GM12878 (cell line): ENCODE results near the gene AGBL1. TPM values are rescaled to one million over a fixed set of nuclear protein-coding genes. Genes with fewer than 3 reads are reported as not detected.

ENCODE experiments used
- ATAC-seq: fragments of 200-7000 bp; cut with Tn5 transposase; 3 replicates; pipeline ENCODE4 v1.9.1; 2020; ENCODE audit warnings: mild to moderate bottlenecking, moderate library complexity
- Bru-seq: library from RNA; stranded (reverse); fragments of 400-500 nt; gene quantifications from one replicate; lab custom pipeline; 2021; lab: Mats Ljungman, UMichigan
- BruChase-seq, 2 experiments: library from RNA; stranded (reverse); fragments of 400-500 nt; gene quantifications; one replicate each; lab custom pipeline; 2021; lab: Mats Ljungman, UMichigan
- BruUV-seq: library from RNA; stranded (reverse); fragments of 400-500 nt; replicated peaks from 2 replicates; lab custom pipeline; 2021; lab: Mats Ljungman, UMichigan
- CTCF ChIA-PET: fragments of 300-600 bp; sonication (Branson Sonifier 250); formaldehyde crosslinking; extraction: SDS; loops from one replicate; lab custom pipeline; 2021; ENCODE audit warnings: inconsistent platforms; lab: Yijun Ruan, JAX
- POLR2A ChIA-PET: fragments of 350-600 bp; formaldehyde crosslinking; extraction: SDS; loops from one replicate; lab custom pipeline; 2021; ENCODE audit warnings: inconsistent platforms; lab: Charles Lee
- RAD21 ChIA-PET: fragments of 300-600 bp; sonication (Branson Sonifier 250); formaldehyde crosslinking; loops from one replicate; lab custom pipeline; 2023; ENCODE audit warnings: antibody characterized with exemption; ENCODE audit not compliant: unreplicated experiment; lab: Charles Lee
- SMC1A ChIA-PET: fragments of 300-600 bp; sonication (Branson Sonifier 250); formaldehyde crosslinking; loops from one replicate; lab custom pipeline; 2023; ENCODE audit not compliant: unreplicated experiment, uncharacterized antibody; lab: Charles Lee
- DNase-seq: peaks from one replicate; pipeline ENCODE4 v3.0.0-alpha.2; 2011; ENCODE audit warnings: low read depth, low spot score
- FAIRE-seq: peaks from 3 replicates; lab custom pipeline; 2011; peaks lifted over from hg19 to GRCh38; lab: Jason Lieb, UNC
- H2AFZ ChIP-seq: 2 replicates; pipeline ENCODE4 v1.6.0; 2011; ENCODE audit warnings: low read depth, low read length, control low read depth; ENCODE audit not compliant: control insufficient read depth
- H3K27ac ChIP-seq: 2 replicates; pipeline ENCODE4 v1.5.1; 2011; ENCODE audit warnings: control low read depth; ENCODE audit not compliant: control insufficient read depth, insufficient read depth
- H3K27me3 ChIP-seq, 2 experiments: replicated peaks in 1 of 2; 2 replicates each; pipeline versions ENCODE4 v1.6.0 to v1.6.1; 2011; ENCODE audit warnings: low read length in 1 of 2; ENCODE audit not compliant: control insufficient read depth in 2 of 2, insufficient read depth in 2 of 2
- H3K36me3 ChIP-seq, 2 experiments: 2 replicates each; pipeline ENCODE4 v1.5.1; 2011; ENCODE audit warnings: low read length in 1 of 2; ENCODE audit not compliant: control insufficient read depth in 2 of 2, insufficient read depth in 2 of 2
- H3K4me1 ChIP-seq: 2 replicates; pipeline ENCODE4 v1.6.1; 2011; ENCODE audit warnings: mild to moderate bottlenecking, low read length, moderate library complexity, mixed read lengths; ENCODE audit not compliant: control insufficient read depth, insufficient read depth
- H3K4me2 ChIP-seq: 2 replicates; pipeline ENCODE4 v1.6.0; 2011; ENCODE audit warnings: control low read depth; ENCODE audit not compliant: control insufficient read depth, insufficient read depth
- H3K4me3 ChIP-seq: fragments of 200-600 bp; sonication (generic); 2 replicates; pipeline ENCODE4 v1.5.1; 2016
- H3K79me2 ChIP-seq: 2 replicates; pipeline ENCODE4 v1.6.0; 2011; ENCODE audit warnings: low read length; ENCODE audit not compliant: control insufficient read depth, insufficient read depth
- H3K9ac ChIP-seq: 2 replicates; pipeline ENCODE4 v1.8.0; 2011; ENCODE audit warnings: low read length, control low read depth, mixed read lengths; ENCODE audit not compliant: control insufficient read depth, insufficient read depth
- H3K9me3 ChIP-seq: replicated peaks from 3 replicates; pipeline ENCODE4 v1.5.1; 2011; ENCODE audit warnings: mild to moderate bottlenecking, low read length; ENCODE audit not compliant: control insufficient read depth, insufficient read depth
- H4K20me1 ChIP-seq: 2 replicates; pipeline ENCODE4 v1.6.0; 2011; ENCODE audit not compliant: control insufficient read depth, insufficient read depth
- BRCA1 ChIP-seq: IDR thresholded peaks from 2 replicates; pipeline ENCODE4 v1.6.1; 2011; ENCODE audit warnings: low read depth, low read length, improper control_type of control experiment
- WGBS: methylation state at CpG from one replicate; pipeline ENCODE4 v1.1.6; 2016; ENCODE audit warnings: low lambda C conversion rate; ENCODE audit not compliant: insufficient replicate concordance, insufficient coverage; ENCODE audit errors: missing lambda C conversion rate; 5-methylcytosine and 5-hydroxymethylcytosine counted together
- in situ Hi-C: fragments of 300-500 bp; cut with MboI; formaldehyde crosslinking; loops from 9 replicates; pipeline ENCODE4 v1.14.3; 2018; ENCODE audit warnings: mixed read lengths
- intact Hi-C: fragments of 100-400 bp; cut with micrococcal nuclease; formaldehyde crosslinking; loops from one replicate; pipeline ENCODE4 v1.14.2; 2022; ENCODE audit not compliant: unreplicated experiment
- long read RNA-seq, 2 experiments: library from polyadenylated mRNA; unstranded; transcript quantifications; one replicate each; pipeline ENCODE4 v2.0.0, GENCODE V29; 2019 to 2020
- polyA minus RNA-seq, 3 experiments: library from RNA; depleted of rRNA, polyadenylated mRNA; stranded (reverse); fragments of >200 nt; gene quantifications; 2 replicates each; pipeline ENCODE4 v1.2.3, GENCODE V29; 2011
- polyA plus RNA-seq, 11 experiments: library from polyadenylated mRNA; depleted of rRNA in 4 of 11; unstranded in 6 of 11; stranded (reverse) in 5 of 11; fragments of >200 nt; fragmentation: Nextera tagmentation in 4 of 11; fragmentation: Illumina TruSeq in 1 of 11; extraction: Ambion mirVana in 4 of 11; extraction: Trizol in 1 of 11; gene quantifications; 1 replicate in 1 of 11; 2 replicates in 10 of 11; pipeline versions ENCODE4 v1.2.1 to v1.2.3, GENCODE V29; 2011 to 2016; ENCODE audit warnings: inconsistent platforms in 2 of 11, missing spikeins in 2 of 11, low read depth in 1 of 11
- total RNA-seq, 4 experiments: library from RNA; depleted of rRNA in 3 of 4; stranded (reverse); fragments of >200 nt in 3 of 4; fragmentation: Illumina TruSeq in 1 of 4; extraction: Trizol in 1 of 4; gene quantifications; 2 replicates each; pipeline versions ENCODE4 v1.2.1 to v1.2.3, GENCODE V29; 2013 to 2021
- TF ChIP-seq, protein P1 (sequence below): fragments of 450-650 bp; conservative IDR thresholded peaks from 2 replicates; pipeline ENCODE4 v1.6.1; 2017; ENCODE audit warnings: mild to moderate bottlenecking, moderate library complexity

AGBL1 gene
- total RNA-seq (2013; cell fraction: nucleolus; rRNA removed), result not detected in 2 replicates
- not detected in 2 replicates for total RNA-seq (2014; rRNA removed)
- total RNA-seq (2014; rRNA removed; fragmentation: Illumina TruSeq; extraction: Trizol), result not detected in 2 replicates
- total RNA-seq (2021), result not detected in 2 replicates
- polyA plus RNA-seq (2011; ENCODE audit: low read depth), result not detected
- not detected in 2 replicates for polyA plus RNA-seq (2011; rRNA removed)
- not detected in 2 replicates for polyA plus RNA-seq (2011; cell fraction: cytosol; rRNA removed)
- not detected in 2 replicates for polyA plus RNA-seq (2011; cell fraction: nucleus; rRNA removed)
- not detected in 2 replicates for polyA plus RNA-seq (2012)
- not detected in 2 replicates for polyA plus RNA-seq (2014; fragmentation: Illumina TruSeq; extraction: Trizol)
- not detected for polyA plus RNA-seq (2014; fragmentation: Nextera tagmentation; extraction: Ambion mirVana)
- polyA plus RNA-seq (2014; rRNA removed), result not detected in 2 replicates
- polyA plus RNA-seq (2016; fragmentation: Nextera tagmentation; extraction: Ambion mirVana), result not detected
- polyA minus RNA-seq (2011; rRNA and poly(A)+ RNA removed), result not detected in 2 replicates
- polyA minus RNA-seq (2011; cell fraction: cytosol; rRNA and poly(A)+ RNA removed), result not detected in 2 replicates
- polyA minus RNA-seq (2011; cell fraction: nucleus; rRNA and poly(A)+ RNA removed), result under 0.01 TPM in 1 of 2 replicates, not detected in the other
- Bru-seq, nascent RNA, result percentile 4 among the genes with signal in this experiment
- percentile 5 among the genes with signal in this experiment for BruChase-seq, experiment 1, labeled RNA remaining after a 6-hour chase
- BruChase-seq, experiment 2, labeled RNA remaining after a 2-hour chase, result percentile 10 among the genes with signal in this experiment
- long read RNA-seq, experiment 1, result 0 reads
- long read RNA-seq, experiment 2, partial matches to known transcripts, result 0 of 2 reads
- long read RNA-seq, experiment 2, other reads (novel, unspliced or antisense), result 2 of 2 reads

DNA sequence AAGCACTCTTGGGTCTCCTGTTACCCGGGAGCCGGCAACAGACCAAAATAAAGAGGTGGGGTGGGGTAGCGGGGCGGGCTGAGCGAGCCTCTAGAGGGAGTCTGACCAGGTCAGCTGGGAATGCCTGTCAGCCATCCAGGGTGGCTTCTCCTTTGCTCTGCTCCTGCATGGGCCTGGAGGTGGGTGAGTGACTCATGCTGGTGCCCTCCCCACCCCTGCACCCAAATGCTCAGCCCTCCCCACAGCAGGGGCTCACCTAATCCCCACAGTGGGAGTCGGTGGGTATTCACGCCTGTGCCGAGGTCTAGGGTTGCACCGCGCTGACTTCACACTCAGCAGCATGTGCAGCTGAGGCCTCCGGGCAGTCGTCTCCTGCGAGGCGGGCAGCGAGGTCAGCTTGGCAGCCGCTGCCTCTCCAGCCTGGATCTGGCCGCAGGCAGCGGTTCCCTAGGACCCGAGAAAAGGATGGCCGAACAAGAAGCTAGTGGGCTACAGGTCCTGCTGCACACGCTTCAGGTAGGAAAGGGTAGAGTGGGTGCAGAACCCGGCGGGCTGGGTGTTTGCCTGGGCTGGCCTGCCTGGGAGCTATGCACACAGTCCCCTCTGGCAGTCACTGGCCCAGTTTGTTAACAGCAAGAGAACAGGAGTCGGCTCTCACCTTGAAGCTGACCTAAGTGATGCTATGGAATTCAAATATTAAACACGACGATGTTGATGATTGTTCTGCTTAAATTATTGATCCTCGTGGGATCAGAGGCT, at the start of gene AGBL1:
Gene AGBL1 (plus strand): TSS at position 364 of the 759 bp plus-strand sequence.
- ChIA-PET RAD21 (no interaction called here), POLR2A (no interaction called here), SMC1A (no interaction called here), CTCF (no interaction called here)
- WGBS, result 37% methylated on average over 27 of the region's 27 CpGs
- in situ Hi-C loops (no loop called here), intact Hi-C loops (no loop called here)
- H3K36me3 ChIP-seq, result no peaks in the 10 kb centered on the region
- H3K4me1 ChIP-seq, result no peaks in the 10 kb centered on the region
- H3K27ac ChIP-seq, result no peak within 1 kb of the TSS
- H3K9me3 ChIP-seq, result no peaks in the 10 kb centered on the region
- no peak for FAIRE-seq
- no peak within 1 kb of the TSS for H3K4me2 ChIP-seq
- no peak within 1 kb of the TSS for H3K9ac ChIP-seq
- no peak for DNase-seq
- H3K27me3 ChIP-seq, result no peaks in the 10 kb centered on the region; a peak in 2 of 4 replicates
- TF ChIP-seq, protein P1, sequence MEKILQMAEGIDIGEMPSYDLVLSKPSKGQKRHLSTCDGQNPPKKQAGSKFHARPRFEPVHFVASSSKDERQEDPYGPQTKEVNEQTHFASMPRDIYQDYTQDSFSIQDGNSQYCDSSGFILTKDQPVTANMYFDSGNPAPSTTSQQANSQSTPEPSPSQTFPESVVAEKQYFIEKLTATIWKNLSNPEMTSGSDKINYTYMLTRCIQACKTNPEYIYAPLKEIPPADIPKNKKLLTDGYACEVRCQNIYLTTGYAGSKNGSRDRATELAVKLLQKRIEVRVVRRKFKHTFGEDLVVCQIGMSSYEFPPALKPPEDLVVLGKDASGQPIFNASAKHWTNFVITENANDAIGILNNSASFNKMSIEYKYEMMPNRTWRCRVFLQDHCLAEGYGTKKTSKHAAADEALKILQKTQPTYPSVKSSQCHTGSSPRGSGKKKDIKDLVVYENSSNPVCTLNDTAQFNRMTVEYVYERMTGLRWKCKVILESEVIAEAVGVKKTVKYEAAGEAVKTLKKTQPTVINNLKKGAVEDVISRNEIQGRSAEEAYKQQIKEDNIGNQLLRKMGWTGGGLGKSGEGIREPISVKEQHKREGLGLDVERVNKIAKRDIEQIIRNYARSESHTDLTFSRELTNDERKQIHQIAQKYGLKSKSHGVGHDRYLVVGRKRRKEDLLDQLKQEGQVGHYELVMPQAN, result no peak
- no peak for TF ChIP-seq BRCA1
- no peak for ATAC-seq
- BruUV-seq, result no TSS peak
- no peak within 1 kb of the TSS for H2AFZ ChIP-seq
- H4K20me1 ChIP-seq, result no peaks in the 10 kb centered on the region; the same call in 1 of the 2 replicates
- H3K79me2 ChIP-seq, result no peaks in the 10 kb centered on the region
- no peak within 1 kb of the TSS for H3K4me3 ChIP-seq
